HL-60 (cell line): ENCODE results near the gene C1orf226.
"Not testable (repeated sequence)": the region's sequence is repeated elsewhere in the genome, so short reads cannot be mapped to it uniquely, and the experiment has no call there.

ENCODE experiments used
- DNase-seq, 2 experiments: peaks; one replicate each; pipeline ENCODE4 v3.0.0-alpha.2; 2010 to 2020; ENCODE audit warnings: low read depth in 1 of 2, low spot score in 1 of 2
- H3K27ac ChIP-seq: fragments of 250-450 bp; sonication (Bioruptor Pico); replicated peaks from 2 replicates; pipeline ENCODE4 v1.5.1; 2020; ENCODE audit warnings: mild to moderate bottlenecking, moderate library complexity
- H3K27me3 ChIP-seq: fragments of 250-450 bp; sonication (Bioruptor Pico); 2 replicates; pipeline ENCODE4 v1.5.1; 2021; ENCODE audit warnings: mild to moderate bottlenecking, moderate library complexity; ENCODE audit not compliant: insufficient read depth, poor library complexity, severe bottlenecking
- H3K4me3 ChIP-seq: replicated peaks from 2 replicates; pipeline ENCODE4 v1.5.1; 2011; ENCODE audit warnings: mild to moderate bottlenecking, control low read depth, low read length; ENCODE audit not compliant: insufficient read depth
- GABPA ChIP-seq: IDR thresholded peaks from 2 replicates; pipeline ENCODE4 v1.6.1; 2012; ENCODE audit warnings: low read depth
- POLR2AphosphoS5 ChIP-seq: IDR thresholded peaks from 2 replicates; pipeline ENCODE4 v1.6.1; 2012; ENCODE audit warnings: low read depth
- REST ChIP-seq: IDR thresholded peaks from 2 replicates; pipeline ENCODE4 v1.6.1; 2012; ENCODE audit warnings: low read depth; ENCODE audit not compliant: insufficient replicate concordance
- SPI1 ChIP-seq: IDR thresholded peaks from 2 replicates; pipeline ENCODE4 v1.6.1; 2012; ENCODE audit warnings: low read depth, mild to moderate bottlenecking, borderline replicate concordance
- TF ChIP-seq, protein P1 (sequence below): IDR thresholded peaks from one replicate; pipeline ENCODE4 v1.5.1; 2011; ENCODE audit warnings: low read length, control low read depth, inconsistent platforms; ENCODE audit not compliant: insufficient read depth

The C1orf226 gene

GRCh38 chr1:162417650-162418049, 36.1 kb downstream of the C1orf226 start:
- Histone ChIP-seq H3K4me3 (no peak overlapping the region), H3K27ac (no peak overlapping the region), H3K27me3 (no peaks in the 10 kb centered on the region)
- TF ChIP-seq, protein P1, sequence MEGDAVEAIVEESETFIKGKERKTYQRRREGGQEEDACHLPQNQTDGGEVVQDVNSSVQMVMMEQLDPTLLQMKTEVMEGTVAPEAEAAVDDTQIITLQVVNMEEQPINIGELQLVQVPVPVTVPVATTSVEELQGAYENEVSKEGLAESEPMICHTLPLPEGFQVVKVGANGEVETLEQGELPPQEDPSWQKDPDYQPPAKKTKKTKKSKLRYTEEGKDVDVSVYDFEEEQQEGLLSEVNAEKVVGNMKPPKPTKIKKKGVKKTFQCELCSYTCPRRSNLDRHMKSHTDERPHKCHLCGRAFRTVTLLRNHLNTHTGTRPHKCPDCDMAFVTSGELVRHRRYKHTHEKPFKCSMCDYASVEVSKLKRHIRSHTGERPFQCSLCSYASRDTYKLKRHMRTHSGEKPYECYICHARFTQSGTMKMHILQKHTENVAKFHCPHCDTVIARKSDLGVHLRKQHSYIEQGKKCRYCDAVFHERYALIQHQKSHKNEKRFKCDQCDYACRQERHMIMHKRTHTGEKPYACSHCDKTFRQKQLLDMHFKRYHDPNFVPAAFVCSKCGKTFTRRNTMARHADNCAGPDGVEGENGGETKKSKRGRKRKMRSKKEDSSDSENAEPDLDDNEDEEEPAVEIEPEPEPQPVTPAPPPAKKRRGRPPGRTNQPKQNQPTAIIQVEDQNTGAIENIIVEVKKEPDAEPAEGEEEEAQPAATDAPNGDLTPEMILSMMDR, result no peak
- TF ChIP-seq GABPA, result no peak
- no peak for TF ChIP-seq SPI1
- TF ChIP-seq REST, result no peak
- no peak for TF ChIP-seq POLR2AphosphoS5
- no peak for DNase-seq

DNA sequence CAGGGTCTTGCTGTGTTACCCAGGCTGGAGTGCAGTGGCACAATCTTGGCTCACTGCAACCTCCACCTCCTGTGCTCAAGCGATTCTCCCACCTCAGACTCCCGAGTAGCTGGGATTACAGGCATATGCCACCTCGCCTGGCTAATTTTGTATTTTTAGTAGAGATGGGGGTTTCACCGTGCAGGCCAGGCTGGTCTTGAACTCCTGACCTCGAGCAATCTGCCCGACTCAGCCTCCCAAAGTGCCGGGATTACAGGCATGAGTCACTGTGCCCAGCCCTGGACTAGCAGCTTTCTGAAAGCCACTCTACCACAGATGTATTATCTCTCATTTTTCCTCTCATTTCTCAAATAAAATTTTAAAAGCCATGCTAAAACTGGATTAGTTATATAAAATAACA, 37.1 kb downstream of the C1orf226 start:
- H3K4me3 ChIP-seq, DNase-seq, H3K27me3 ChIP-seq, H3K27ac ChIP-seq: not testable (repeated sequence)

- not testable (repeated sequence) for DNase-seq, H3K4me3 ChIP-seq
These were observed 38.0 kb downstream of the C1orf226 start for GRCh38 chr1:162419450-162419931.

GRCh38 chr1:162420120-162420519, 38.6 kb downstream of the C1orf226 start:
- H3K4me3 ChIP-seq, result no peak overlapping the region
- DNase-seq, result no peak
- H3K27ac ChIP-seq, result no peak overlapping the region
- TF ChIP-seq GABPA (no peak), SPI1 (no peak), POLR2AphosphoS5 (no peak), REST (no peak)
- TF ChIP-seq, protein P1, result no peak
- no peaks in the 10 kb centered on the region for H3K27me3 ChIP-seq

More at GRCh38 chr1:162419450-162419931, 38.0 kb downstream of the C1orf226 start:
- H3K27me3 ChIP-seq, H3K27ac ChIP-seq: not testable (repeated sequence)
